MCF 10A (cell line): ENCODE data around the gene KRT86. TPM values are rescaled to one million over a fixed set of nuclear protein-coding genes. Genes with fewer than 3 reads are reported as not detected.

Source experiments
- BruUV-seq: library from RNA; stranded (reverse); fragments of 400-500 nt; replicated peaks from 2 replicates; lab custom pipeline; 2021; lab: Mats Ljungman, UMichigan
- CTCF ChIA-PET: fragments of 300-600 bp; sonication (Branson Sonifier 250); formaldehyde crosslinking; extraction: SDS; loops from one replicate; lab custom pipeline; 2021; ENCODE audit warnings: antibody characterized with exemption, inconsistent platforms; lab: Yijun Ruan, JAX
- POLR2A ChIA-PET: fragments of 300-600, 350-650 bp; sonication (Branson Sonifier 250); formaldehyde crosslinking; extraction: SDS; loops from one replicate; lab custom pipeline; 2020; ENCODE audit warnings: antibody characterized with exemption, inconsistent platforms; lab: Yijun Ruan, JAX
- DNase-seq: peaks from one replicate; pipeline ENCODE4 v3.0.0-alpha.2; 2018; ENCODE audit not compliant: unreplicated experiment
- H3K27ac Mint-ChIP-seq: one replicate; pipeline ENCODE4 v1.8.0; 2022; ENCODE audit warnings: mild to moderate bottlenecking, low read depth, mixed read lengths; ENCODE audit not compliant: unreplicated experiment
- H3K27me3 Mint-ChIP-seq: one replicate; pipeline ENCODE4 v1.8.0; 2022; ENCODE audit warnings: mixed read lengths; ENCODE audit not compliant: insufficient read depth, unreplicated experiment
- H3K36me3 Mint-ChIP-seq: one replicate; pipeline ENCODE4 v1.8.0; 2022; ENCODE audit warnings: mild to moderate bottlenecking, moderate library complexity, mixed read lengths; ENCODE audit not compliant: insufficient read depth, unreplicated experiment
- H3K4me1 Mint-ChIP-seq: one replicate; pipeline ENCODE4 v1.8.0; 2022; ENCODE audit warnings: mixed read lengths; ENCODE audit not compliant: insufficient read depth, unreplicated experiment
- H3K4me3 Mint-ChIP-seq: one replicate; pipeline ENCODE4 v1.8.0; 2022; ENCODE audit warnings: mild to moderate bottlenecking, moderate library complexity, mixed read lengths; ENCODE audit not compliant: unreplicated experiment
- H3K9me3 Mint-ChIP-seq: one replicate; pipeline ENCODE4 v1.8.0; 2022; ENCODE audit warnings: mixed read lengths; ENCODE audit not compliant: unreplicated experiment
- CTCF ChIP-seq: fragments of 200-600 bp; IDR thresholded peaks from one replicate; pipeline ENCODE4 v1.8.0; 2022; ENCODE audit warnings: antibody characterized with exemption, mild to moderate bottlenecking; ENCODE audit not compliant: unreplicated experiment
- intact Hi-C: fragments of 100-400 bp; cut with micrococcal nuclease; formaldehyde crosslinking; loops from 2 replicates; pipeline ENCODE4 v1.14.1; 2022
- total RNA-seq: library from RNA; stranded (reverse); gene quantifications from 2 replicates; pipeline ENCODE4 v1.2.3, GENCODE V29; 2022

KRT86 gene
- total RNA-seq, 1 experiment from 2014 or later, result 37.8 TPM

- intact Hi-C loops, result no loop called here
- DNase-seq, result peak; percentile 37
- H3K27ac Mint-ChIP-seq, result peak overlapping the region; percentile 49
- ChIA-PET POLR2A (interaction anchor here (0.6 kb wide), 1 partner anchor 1073 kb away, joined by 3 read pairs; no protein-coding TSS in a partner anchor), CTCF (interaction anchor here (0.8 to 2.9 kb wide), 6 partner anchors 9 to 574 kb away, joined by 3 to 25 read pairs (median 6); no protein-coding TSS in a partner anchor)
- peaks cover 13% of the 10 kb centered on the region for H3K27me3 Mint-ChIP-seq
- BruUV-seq, result no TSS peak
- no peaks in the 10 kb centered on the region for H3K36me3 Mint-ChIP-seq
- no peak overlapping the region for H3K4me3 Mint-ChIP-seq
- peak; percentile 32 for TF ChIP-seq CTCF
- H3K9me3 Mint-ChIP-seq, result no peaks in the 10 kb centered on the region
- peaks cover 28% of the 10 kb centered on the region for H3K4me1 Mint-ChIP-seq
These were observed 31.7 kb downstream of the KRT86 start for GRCh38 chr12:52305921-52306705.

- Mint-ChIP-seq H3K36me3 (no peaks in the 10 kb centered on the region), H3K27ac (no peak overlapping the region), H3K4me1 (peaks cover 28% of the 10 kb centered on the region), H3K27me3 (peaks cover 13% of the 10 kb centered on the region), H3K9me3 (no peaks in the 10 kb centered on the region), H3K4me3 (no peak overlapping the region)
- no peak for DNase-seq
- POLR2A ChIA-PET, result interaction anchor here (0.6 kb wide), 1 partner anchor 1072 kb away, joined by 3 read pairs; no protein-coding TSS in a partner anchor
- no peak for TF ChIP-seq CTCF
- no TSS peak for BruUV-seq
- intact Hi-C loops, result no loop called here
- CTCF ChIA-PET, result interaction anchor here (0.5 to 2.9 kb wide), 9 partner anchors 9 to 573 kb away, joined by 3 to 25 read pairs (median 4); no protein-coding TSS in a partner anchor
These were observed 32.3 kb downstream of the KRT86 start for GRCh38 chr12:52306731-52307130.

GRCh38 chr12:52307836-52308805 is 33.7 kb downstream of the KRT86 start:
- BruUV-seq, result no TSS peak
- Mint-ChIP-seq H3K36me3 (no peaks in the 10 kb centered on the region), H3K4me1 (peaks cover 28% of the 10 kb centered on the region), H3K27ac (peak overlapping the region; percentile 61), H3K27me3 (peaks cover 25% of the 10 kb centered on the region), H3K4me3 (peak overlapping the region; percentile 52), H3K9me3 (no peaks in the 10 kb centered on the region)
- intact Hi-C loops, result no loop called here
- peak; percentile 30 for DNase-seq
- POLR2A ChIA-PET, result no interaction called here
- CTCF ChIA-PET, result interaction anchor here (0.7 to 3.5 kb wide), 7 partner anchors 11 to 87 kb away, joined by 3 to 25 read pairs (median 3); no protein-coding TSS in a partner anchor
- TF ChIP-seq CTCF, result no peak
